GM19025 (cell line): ENCODE results near the gene VSNL1.

Experiments used
- ATAC-seq: cut with Tn5 transposase; IDR thresholded peaks from one replicate; pipeline ENCODE4 v1.9.1; 2021; ENCODE audit warnings: mild to moderate bottlenecking, low read depth, moderate library complexity; ENCODE audit not compliant: unreplicated experiment

VSNL1 gene

GRCh38 chr2:17606851-17607250 is 66.4 kb downstream of the VSNL1 start:
- ATAC-seq, result no peak

GRCh38 chr2:17607379-17607778 is 66.9 kb downstream of the VSNL1 start:
- ATAC-seq, result no peak

GRCh38 chr2:17608251-17608650 is 67.8 kb downstream of the VSNL1 start:
- no peak for ATAC-seq

- no peak for ATAC-seq
Measured at GRCh38 chr2:17610521-17610920, 70.0 kb downstream of the VSNL1 start.

DNA sequence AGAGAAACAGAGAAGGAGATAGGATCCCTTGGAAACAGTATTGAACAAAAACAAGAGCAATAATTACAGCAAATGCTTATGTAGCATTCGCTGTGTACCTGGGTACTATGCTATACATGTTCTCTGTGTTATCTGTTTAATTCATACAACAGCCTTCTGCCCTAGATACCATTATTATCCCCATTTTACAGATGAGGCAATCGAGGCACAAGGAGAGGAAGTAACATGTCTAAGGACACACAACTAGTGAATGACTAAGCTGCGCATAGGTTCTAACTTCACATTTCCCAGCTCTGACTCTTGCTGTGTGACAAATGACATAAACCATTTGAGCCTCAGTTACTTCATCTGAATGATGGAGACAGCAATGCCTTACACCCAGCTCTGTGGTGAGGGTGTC is 70.5 kb downstream of the VSNL1 start:
- no peak for ATAC-seq

DNA sequence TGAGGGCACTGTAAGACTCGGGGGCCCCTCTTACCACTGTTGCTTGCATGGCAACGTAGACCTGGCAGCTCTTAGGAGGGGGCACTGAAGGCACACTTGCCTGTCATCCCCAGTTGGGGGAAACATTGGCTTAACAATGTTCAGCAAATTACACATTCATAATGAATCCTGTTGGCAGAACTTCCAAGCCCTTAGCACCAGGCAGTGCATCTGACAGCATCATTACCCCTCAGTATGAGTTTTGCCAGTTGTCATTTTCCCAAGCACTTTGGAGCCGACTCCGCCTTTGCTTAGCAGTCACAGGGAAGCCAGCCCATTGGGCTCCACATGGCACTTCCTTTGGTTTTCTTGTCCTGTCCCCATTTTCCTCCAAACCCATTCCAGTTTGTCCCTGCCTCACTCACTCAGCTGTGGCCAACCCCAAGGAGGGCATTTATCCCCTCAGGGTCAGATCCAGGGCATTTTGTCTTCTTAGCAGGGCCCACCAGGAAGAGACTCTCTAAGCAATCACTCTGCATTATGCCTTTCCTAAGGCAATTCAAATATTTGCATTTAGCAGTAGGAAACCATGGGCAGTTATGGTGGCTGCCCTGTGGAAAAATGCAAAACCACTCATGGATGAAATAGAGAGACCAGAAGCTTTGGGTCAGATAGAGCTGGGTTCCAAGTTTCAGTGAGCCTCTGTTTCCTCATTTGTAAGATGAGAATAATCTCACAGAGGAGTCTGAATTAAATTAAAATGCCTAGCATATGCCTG is 73.9 kb downstream of the VSNL1 start:
- no peak for ATAC-seq

- no peak for ATAC-seq
Measured at GRCh38 chr2:17615147-17615546, 74.7 kb downstream of the VSNL1 start.

DNA sequence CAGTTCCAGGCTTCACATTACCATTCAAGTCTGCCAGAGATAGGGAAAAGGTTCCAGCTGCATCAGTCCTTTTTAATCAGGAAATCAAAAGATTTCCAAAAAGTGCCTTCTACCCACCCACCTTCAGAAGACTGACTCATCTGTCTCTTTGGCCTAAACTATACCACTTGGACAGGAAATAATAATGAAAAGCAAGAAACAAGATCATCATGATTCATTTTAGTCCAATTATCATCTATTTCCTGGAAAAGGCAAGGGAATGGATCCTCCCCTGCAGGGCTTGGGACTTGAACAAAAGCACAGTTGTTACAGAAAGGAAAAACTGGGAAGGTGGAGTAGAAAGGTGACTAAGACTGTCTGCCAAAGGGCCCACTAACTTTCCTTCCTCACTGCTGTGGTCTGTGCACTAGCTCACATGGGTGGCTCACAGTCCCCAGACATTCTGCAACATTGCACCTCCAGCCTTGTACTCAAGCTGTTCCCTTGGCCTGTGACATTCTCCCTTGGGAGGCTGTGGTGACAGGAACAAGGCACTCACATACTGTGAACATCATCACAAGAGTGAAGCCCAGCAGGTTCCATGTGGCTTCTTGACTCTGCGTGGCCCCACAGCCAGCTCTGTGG is 75.3 kb downstream of the VSNL1 start:
- no peak for ATAC-seq

DNA sequence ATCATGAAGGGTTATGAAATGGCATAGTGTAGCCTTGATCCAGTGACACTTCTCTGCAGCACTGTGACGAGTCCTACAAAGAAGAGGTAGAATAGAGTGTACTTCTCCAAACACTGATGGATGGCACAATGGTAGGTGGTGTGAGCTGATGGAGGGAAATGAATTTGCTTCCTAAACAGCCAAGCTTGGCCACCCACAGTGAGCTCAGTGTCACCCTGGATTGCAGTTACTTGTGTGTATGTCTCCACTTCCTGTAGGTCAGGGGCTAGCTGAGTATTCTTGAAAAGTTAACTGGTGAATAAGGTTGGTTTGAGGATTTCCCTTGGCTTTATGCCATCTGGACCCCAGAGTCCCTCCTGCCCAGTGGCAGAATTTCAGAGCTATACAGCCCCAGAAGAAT is 75.9 kb downstream of the VSNL1 start:
- ATAC-seq, result no peak

- no peak for ATAC-seq
Measured at GRCh38 chr2:17617516-17617915, 77.0 kb downstream of the VSNL1 start.

- ATAC-seq, result no peak
Measured at GRCh38 chr2:17617955-17618354, 77.5 kb downstream of the VSNL1 start.

GRCh38 chr2:17620280-17620679 is 79.8 kb downstream of the VSNL1 start:
- ATAC-seq, result no peak

DNA sequence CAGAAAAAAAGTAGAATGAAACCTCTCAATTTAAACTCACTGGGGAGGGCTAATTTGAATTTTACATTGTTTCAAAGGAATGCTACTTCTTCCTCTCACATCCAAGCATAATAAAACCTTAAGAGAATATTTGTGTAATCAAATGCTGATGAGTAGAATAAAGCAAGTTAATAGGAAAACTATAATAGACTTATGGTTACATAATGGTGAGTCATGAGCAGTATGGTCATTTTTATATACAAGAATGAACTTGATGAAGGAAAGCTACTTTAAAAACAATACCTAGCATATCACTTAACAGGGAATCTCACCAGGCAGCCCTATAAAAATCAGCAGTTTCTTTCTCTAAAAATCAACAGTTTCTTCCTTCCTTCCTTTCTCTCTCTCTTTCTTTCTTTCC is 80.3 kb downstream of the VSNL1 start:
- no peak for ATAC-seq

DNA sequence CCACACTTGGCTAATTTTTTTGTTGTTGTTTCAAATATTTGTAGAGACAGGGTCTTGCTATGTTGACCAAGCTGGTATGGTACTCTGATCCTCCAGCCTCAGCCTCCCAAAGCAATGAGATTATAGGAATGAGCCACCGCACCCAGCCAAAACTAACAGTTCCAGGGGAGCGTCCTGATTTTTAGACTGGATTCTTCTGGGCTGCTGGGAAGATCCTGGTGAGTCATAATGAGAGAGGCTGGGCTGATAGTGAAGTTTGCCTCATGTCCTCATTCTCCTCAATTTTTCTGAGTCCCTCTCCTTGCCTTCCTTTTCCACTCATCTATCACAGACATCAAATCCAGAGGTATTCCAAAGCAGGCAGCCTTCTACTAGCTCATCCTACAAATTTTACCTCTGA is 81.3 kb downstream of the VSNL1 start:
- no peak for ATAC-seq

DNA sequence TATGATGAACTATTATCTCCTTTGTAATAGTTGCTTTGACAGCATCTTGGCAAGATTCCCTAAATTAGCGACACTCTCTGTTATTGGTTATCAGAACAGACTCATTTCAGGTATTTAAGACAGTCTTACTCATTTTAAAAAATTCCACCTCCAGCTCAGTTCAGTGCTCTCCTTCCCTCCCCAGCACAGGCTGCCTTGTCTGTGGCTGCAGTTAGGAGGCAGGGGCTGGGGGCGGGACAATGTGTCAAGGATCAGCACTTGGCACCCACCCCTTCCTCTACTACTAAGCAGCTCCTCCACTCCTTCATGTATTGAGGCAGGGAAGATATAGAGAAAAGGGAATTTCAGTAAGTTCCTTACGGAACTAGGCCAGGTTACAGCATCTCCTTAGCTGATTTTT is 85.0 kb downstream of the VSNL1 start:
- ATAC-seq, result no peak

DNA sequence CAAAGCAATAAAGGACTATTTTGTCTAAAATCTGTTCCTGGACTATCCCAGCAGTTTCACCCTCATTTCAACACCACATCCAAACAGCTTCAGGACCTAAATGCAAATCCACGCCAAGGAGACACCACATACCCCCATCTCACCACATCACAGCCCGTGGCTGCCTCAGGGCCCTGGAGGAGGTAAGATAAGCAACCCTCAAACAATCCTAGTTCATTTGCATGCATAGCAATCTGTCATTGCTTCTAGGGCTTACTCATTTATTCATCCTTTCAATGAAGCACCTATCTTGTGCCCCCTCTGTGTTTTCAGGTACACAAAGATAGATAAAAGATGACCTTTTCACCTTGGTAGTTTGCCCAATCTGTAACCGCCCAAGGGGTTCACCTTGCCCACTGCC is 86.5 kb downstream of the VSNL1 start:
- ATAC-seq, result no peak

DNA sequence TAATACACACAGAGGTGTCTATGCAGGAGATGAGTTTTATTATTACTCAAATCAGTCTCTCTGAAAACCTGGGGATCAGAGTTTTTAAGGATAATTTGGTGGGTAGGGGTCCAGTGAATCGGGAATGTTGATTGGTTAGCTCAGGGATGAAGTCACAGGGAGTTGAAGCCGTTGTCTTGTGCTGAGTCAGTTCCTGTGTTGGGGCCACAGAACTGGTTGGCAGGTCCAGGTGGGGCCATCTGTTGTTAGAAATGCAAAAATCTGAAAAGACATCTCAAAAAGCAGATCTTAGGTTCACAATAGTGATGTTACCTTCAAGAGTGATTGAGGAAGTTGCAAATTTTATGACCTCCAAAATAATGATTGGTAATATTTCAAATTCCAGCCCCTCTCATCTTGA is 86.9 kb downstream of the VSNL1 start:
- no peak for ATAC-seq

DNA sequence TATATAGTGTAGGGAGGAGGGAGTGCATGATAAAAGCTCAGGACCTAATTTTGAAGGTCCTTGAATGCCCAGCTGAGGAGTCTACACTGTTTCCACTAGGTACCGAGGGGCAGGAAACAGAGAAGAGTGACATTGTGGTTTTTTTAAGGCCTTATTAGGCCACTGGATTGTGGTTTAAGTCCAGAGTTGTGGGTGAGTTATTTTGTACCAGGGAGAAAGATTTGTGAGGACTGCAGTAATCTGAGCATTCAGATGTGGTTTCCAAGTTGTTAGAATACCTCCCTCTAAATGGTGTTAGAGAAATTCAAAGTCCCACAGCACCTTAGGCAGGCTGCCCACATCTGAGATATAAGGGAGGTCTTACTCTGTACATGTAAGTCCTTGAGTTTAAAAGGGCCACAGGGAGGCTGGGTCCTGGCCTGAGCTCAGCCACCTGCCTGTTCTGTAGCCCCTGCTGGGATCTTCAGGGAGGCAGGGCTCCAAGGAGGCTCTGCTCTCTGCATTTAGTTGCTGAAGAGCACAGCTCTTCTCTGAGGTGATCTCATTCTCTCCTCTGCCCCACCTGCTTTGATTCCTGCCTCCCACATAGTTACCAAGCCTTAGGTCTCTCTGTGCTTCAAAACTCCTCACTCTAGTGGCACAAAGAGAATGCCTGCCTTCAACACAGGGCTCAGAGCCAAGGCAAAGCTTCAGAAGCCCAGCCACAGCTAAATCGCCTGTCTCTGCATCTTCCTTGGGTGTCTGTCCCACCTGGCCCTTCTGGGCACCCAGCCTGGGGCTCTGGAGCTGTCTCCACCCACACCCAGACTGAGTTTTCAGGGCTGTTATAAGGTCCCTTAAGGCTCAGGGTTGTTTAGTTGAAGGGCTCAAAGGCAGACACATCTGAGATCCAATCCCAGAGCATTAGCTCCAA is 88.1 kb downstream of the VSNL1 start:
- ATAC-seq, result no peak

DNA sequence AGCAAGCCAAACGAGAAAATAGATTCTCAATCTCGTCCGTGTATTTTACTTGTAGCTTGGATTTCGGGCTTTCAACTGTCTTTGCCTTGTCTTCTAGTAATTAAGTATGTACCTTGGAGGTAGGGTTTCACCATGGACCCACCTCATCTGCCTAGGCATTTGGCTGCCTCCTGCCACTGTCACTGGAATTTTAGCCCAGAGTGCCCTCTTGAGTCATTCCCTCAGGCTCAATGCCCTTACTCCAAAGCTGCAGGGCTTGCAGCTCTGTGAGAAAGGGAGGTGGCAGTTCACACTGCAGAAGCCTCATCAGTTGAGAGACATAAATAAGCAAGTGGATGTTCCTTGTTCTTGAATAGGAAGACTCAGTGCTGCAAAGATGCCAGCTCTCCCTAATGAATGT is 89.6 kb downstream of the VSNL1 start:
- ATAC-seq, result no peak

GRCh38 chr2:17634997-17635396 is 94.5 kb downstream of the VSNL1 start:
- no peak for ATAC-seq

DNA sequence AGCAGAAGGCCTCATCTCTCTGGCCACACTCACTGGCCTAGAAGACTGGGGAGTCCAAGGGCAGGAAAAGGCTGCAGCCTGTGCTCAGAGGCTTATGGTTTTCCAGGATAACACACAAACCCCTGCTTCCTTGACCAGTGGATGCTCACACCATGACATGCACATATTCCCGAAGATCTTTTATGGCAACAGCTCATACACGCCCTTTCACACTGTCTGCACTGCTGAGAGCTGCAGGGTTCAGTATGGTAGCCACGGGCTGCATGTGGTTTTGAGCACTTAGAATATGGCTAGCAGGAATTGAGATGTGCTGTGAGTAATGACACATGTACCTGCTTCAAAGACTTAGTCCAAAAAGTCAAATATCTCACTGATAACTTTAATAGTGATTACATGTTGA is 95.8 kb downstream of the VSNL1 start:
- no peak for ATAC-seq
